Measurements from ENCODE around the gene CGREF1. TPM values are rescaled to one million over a fixed set of nuclear protein-coding genes. Genes with fewer than 3 reads are reported as not detected.

The CGREF1 gene
- total RNA-seq, 1 experiment from 2014 or later = 4.0 TPM

GRCh38 chr2:27054721-27055120, 64.2 kb downstream of the CGREF1 start:
- Histone ChIP-seq H3K9me2 (ENCODE audit: insufficient read depth) (no peaks in the 10 kb centered on the region), H3K4me3 (replicated peaks in 1 of 2; ENCODE audit: low read depth in 1 of 2, low read length in 2 of 2) (no peak overlapping the region), H3K9me3 (ENCODE audit: control insufficient read depth in 1 of 2, insufficient read depth in 1 of 2, low read depth in 1 of 2, low read length in 2 of 2) (no peaks in the 10 kb centered on the region), H2AFZ (ENCODE audit: low read depth, low read length, poor library complexity, severe bottlenecking) (no peak overlapping the region), H4K20me1 (ENCODE audit: insufficient read depth) (no peaks in the 10 kb centered on the region), H3K4me2 (ENCODE audit: low read length) (no peak overlapping the region), H3K4me1 (ENCODE audit: control insufficient read depth in 1 of 2, insufficient read depth in 2 of 2, low read length in 2 of 2) (peaks cover 11 to 21% of the 10 kb centered on the region in 2 experiments), H3K27me3 (ENCODE audit: insufficient read depth, low read length) (no peaks in the 10 kb centered on the region), H3K27ac (ENCODE audit: low read depth, low read length) (no peak overlapping the region), H3K79me2 (ENCODE audit: insufficient read depth, low read length) (no peaks in the 10 kb centered on the region), H3K36me3 (ENCODE audit: control insufficient read depth in 1 of 2, insufficient read depth in 2 of 2, low read length in 2 of 2) (peaks cover 9 to 17% of the 10 kb centered on the region in 2 experiments; a peak in 2 of 4 replicates), H3K9ac (ENCODE audit: low read length) (no peak overlapping the region)
- CTCF ChIA-PET = no interaction called here
- no peak for TF ChIP-seq ZFX (IDR thresholded peaks at IDR 0.05)
- no TSS peak for BruUV-seq (replicated peaks)
- intact Hi-C loops (cut with micrococcal nuclease) = no loop called here
- RAD21 ChIA-PET (ENCODE audit: low non-redundant PET in 1 of 2, low total read pairs in 2 of 2, uncharacterized antibody in 2 of 2, unreplicated experiment in 2 of 2) = no interaction called here
- POLR2A ChIA-PET = no interaction called here
- no peak for ATAC-seq
- DNase-seq (ENCODE audit: low read depth, low spot score) = no peak

GRCh38 chr2:27053776-27054175, 65.2 kb downstream of the CGREF1 start:
- H3K4me2 ChIP-seq (ENCODE audit: low read length) = no peak overlapping the region
- no peaks in the 10 kb centered on the region for H3K9me3 ChIP-seq (ENCODE audit: control insufficient read depth in 1 of 2, insufficient read depth in 1 of 2, low read depth in 1 of 2, low read length in 2 of 2)
- no peaks in the 10 kb centered on the region for H3K27me3 ChIP-seq (ENCODE audit: insufficient read depth, low read length)
- H3K79me2 ChIP-seq (ENCODE audit: insufficient read depth, low read length) = no peaks in the 10 kb centered on the region
- ATAC-seq = no peak
- H2AFZ ChIP-seq (ENCODE audit: low read depth, low read length, poor library complexity, severe bottlenecking) = no peak overlapping the region
- no TSS peak for BruUV-seq (replicated peaks)
- no peak overlapping the region for H3K4me3 ChIP-seq (replicated peaks in 1 of 2; ENCODE audit: low read depth in 1 of 2, low read length in 2 of 2)
- peaks cover 11 to 25% of the 10 kb centered on the region in 2 experiments for H3K4me1 ChIP-seq (ENCODE audit: control insufficient read depth in 1 of 2, insufficient read depth in 2 of 2, low read length in 2 of 2)
- ChIA-PET RAD21 (ENCODE audit: low non-redundant PET in 1 of 2, low total read pairs in 2 of 2, uncharacterized antibody in 2 of 2, unreplicated experiment in 2 of 2) (no interaction called here), CTCF (no interaction called here), POLR2A (no interaction called here)
- DNase-seq (ENCODE audit: low read depth, low spot score) = no peak
- H3K9ac ChIP-seq (ENCODE audit: low read length) = no peak overlapping the region
- no peaks in the 10 kb centered on the region for H3K9me2 ChIP-seq (ENCODE audit: insufficient read depth)
- no peaks in the 10 kb centered on the region for H4K20me1 ChIP-seq (ENCODE audit: insufficient read depth)
- H3K36me3 ChIP-seq (ENCODE audit: control insufficient read depth in 1 of 2, insufficient read depth in 2 of 2, low read length in 2 of 2) = peaks cover 9 to 17% of the 10 kb centered on the region in 2 experiments; a peak in 2 of 4 replicates
- intact Hi-C loops (cut with micrococcal nuclease) = no loop called here
- no peak overlapping the region for H3K27ac ChIP-seq (ENCODE audit: low read depth, low read length)
- TF ChIP-seq SP1 (IDR thresholded peaks at IDR 0.05; ENCODE audit: low read depth) (no peak), POLR2A (IDR thresholded peaks at IDR 0.05; ENCODE audit: borderline replicate concordance, extremely low read depth, insufficient read depth, insufficient read length) (no peak), TCF7L2 (IDR thresholded peaks at IDR 0.05; ENCODE audit: borderline replicate concordance, extremely low read depth, insufficient read depth, insufficient read length) (no peak), JUND (IDR thresholded peaks at IDR 0.05) (no peak), FOSL1 (IDR thresholded peaks at IDR 0.05; ENCODE audit: low read depth) (no peak), ATF3 (IDR thresholded peaks at IDR 0.05) (no peak), EGR1 (IDR thresholded peaks at IDR 0.05; ENCODE audit: low read depth) (no peak), CBX3 (IDR thresholded peaks at IDR 0.05; ENCODE audit: low read depth) (no peak), SRF (IDR thresholded peaks at IDR 0.05; ENCODE audit: low read depth) (no peak), REST (IDR thresholded peaks at IDR 0.05; ENCODE audit: low read depth) (no peak)

All from HCT116 (cell line).